Parathyroid adenoma (tissue), 2 donors: Measurements from ENCODE around the gene FOXA2.

Experiments
- H2AFZ ChIP-seq: fragments of 300-600 bp; sonication (generic); one replicate; pipeline ENCODE4 v1.7.0; 2017; ENCODE audit warnings: antibody characterized with exemption, mild to moderate bottlenecking
- H3K27ac ChIP-seq: fragments of 300-600 bp; sonication (generic); one replicate; pipeline ENCODE4 v1.7.0; 2017
- H3K27me3 ChIP-seq: fragments of 300-600 bp; sonication (generic); one replicate; pipeline ENCODE4 v1.7.0; 2017; ENCODE audit warnings: low read length; ENCODE audit not compliant: control insufficient read depth, insufficient read depth
- H3K36me3 ChIP-seq: fragments of 300-600 bp; sonication (generic); one replicate; pipeline ENCODE4 v1.7.0; 2017; ENCODE audit warnings: low read length; ENCODE audit not compliant: control insufficient read depth, insufficient read depth
- H3K4me1 ChIP-seq: fragments of 300-600 bp; sonication (generic); one replicate; pipeline ENCODE4 v1.7.0; 2017; ENCODE audit warnings: control low read depth
- H3K4me2 ChIP-seq: fragments of 300-600 bp; sonication (generic); one replicate; pipeline ENCODE4 v1.7.0; 2017; ENCODE audit warnings: low read length
- H3K4me3 ChIP-seq: fragments of 300-600 bp; sonication (generic); one replicate; pipeline ENCODE4 v1.7.0; 2017; ENCODE audit warnings: low read depth, low read length
- H3K79me2 ChIP-seq: fragments of 300-600 bp; sonication (generic); one replicate; pipeline ENCODE4 v1.7.0; 2017; ENCODE audit warnings: control low read depth
- H3K9ac ChIP-seq: fragments of 300-600 bp; sonication (generic); one replicate; pipeline ENCODE4 v1.7.0; 2017; ENCODE audit warnings: mild to moderate bottlenecking
- H3K9me3 ChIP-seq: fragments of 300-600 bp; sonication (generic); one replicate; pipeline ENCODE4 v1.7.0; 2017; ENCODE audit warnings: low read length; ENCODE audit not compliant: control insufficient read depth
- TF ChIP-seq, protein P1 (sequence below): fragments of 300-600 bp; sonication (generic); IDR thresholded peaks from one replicate; pipeline ENCODE4 v1.7.0; 2017; ENCODE audit warnings: antibody characterized with exemption, mild to moderate bottlenecking
- donor health status: primary hyperparathyroidism.

Gene FOXA2

GRCh38 chr20:22584522-22584921, at the start of gene FOXA2:
Gene FOXA2, minus strand, starts transcription at chr20:22584572. Its CDS starts 294 bp downstream, at chr20:22584278.
- H3K36me3 ChIP-seq: no peaks in the 10 kb centered on the region
- H3K27me3 ChIP-seq: peaks cover 24% of the 10 kb centered on the region
- no peaks in the 10 kb centered on the region for H3K4me1 ChIP-seq
- no peak within 1 kb of the TSS for H3K9ac ChIP-seq
- no peak within 1 kb of the TSS for H2AFZ ChIP-seq
- TF ChIP-seq, protein P1, sequence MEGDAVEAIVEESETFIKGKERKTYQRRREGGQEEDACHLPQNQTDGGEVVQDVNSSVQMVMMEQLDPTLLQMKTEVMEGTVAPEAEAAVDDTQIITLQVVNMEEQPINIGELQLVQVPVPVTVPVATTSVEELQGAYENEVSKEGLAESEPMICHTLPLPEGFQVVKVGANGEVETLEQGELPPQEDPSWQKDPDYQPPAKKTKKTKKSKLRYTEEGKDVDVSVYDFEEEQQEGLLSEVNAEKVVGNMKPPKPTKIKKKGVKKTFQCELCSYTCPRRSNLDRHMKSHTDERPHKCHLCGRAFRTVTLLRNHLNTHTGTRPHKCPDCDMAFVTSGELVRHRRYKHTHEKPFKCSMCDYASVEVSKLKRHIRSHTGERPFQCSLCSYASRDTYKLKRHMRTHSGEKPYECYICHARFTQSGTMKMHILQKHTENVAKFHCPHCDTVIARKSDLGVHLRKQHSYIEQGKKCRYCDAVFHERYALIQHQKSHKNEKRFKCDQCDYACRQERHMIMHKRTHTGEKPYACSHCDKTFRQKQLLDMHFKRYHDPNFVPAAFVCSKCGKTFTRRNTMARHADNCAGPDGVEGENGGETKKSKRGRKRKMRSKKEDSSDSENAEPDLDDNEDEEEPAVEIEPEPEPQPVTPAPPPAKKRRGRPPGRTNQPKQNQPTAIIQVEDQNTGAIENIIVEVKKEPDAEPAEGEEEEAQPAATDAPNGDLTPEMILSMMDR: no peak
- H3K79me2 ChIP-seq: no peaks in the 10 kb centered on the region
- no peak within 1 kb of the TSS for H3K27ac ChIP-seq
- H3K4me3 ChIP-seq: peak within 1 kb of the TSS; percentile 46
- no peaks in the 10 kb centered on the region for H3K9me3 ChIP-seq
- H3K4me2 ChIP-seq: peak within 1 kb of the TSS; percentile 58

DNA sequence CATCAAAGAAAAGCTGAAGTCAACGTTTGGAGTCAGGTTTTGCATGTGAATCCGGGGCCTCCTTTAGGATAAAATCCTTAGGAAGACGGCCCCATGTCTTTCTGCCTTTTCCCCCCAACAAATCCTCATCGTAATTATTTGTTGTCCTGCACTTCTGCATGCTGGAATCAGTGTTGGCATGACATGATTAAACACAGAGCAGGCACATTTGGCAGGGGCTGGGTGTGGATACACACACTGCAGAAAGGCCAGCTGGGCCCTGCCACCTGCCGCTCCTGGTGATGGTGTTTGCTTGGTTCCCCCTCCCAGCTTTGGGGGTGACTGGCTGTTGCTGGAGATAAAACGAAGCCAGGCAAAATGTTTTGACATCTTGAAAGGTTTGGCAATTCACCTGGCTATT, 46.3 kb upstream of the FOXA2 start:
- no peaks in the 10 kb centered on the region for H3K36me3 ChIP-seq
- no peaks in the 10 kb centered on the region for H3K4me1 ChIP-seq
- no peaks in the 10 kb centered on the region for H3K27me3 ChIP-seq
- TF ChIP-seq, protein P1: no peak
- no peak overlapping the region for H3K4me3 ChIP-seq
- H3K79me2 ChIP-seq: no peaks in the 10 kb centered on the region
- no peak overlapping the region for H3K9ac ChIP-seq
- H3K9me3 ChIP-seq: no peaks in the 10 kb centered on the region
- no peak overlapping the region for H3K27ac ChIP-seq
- H2AFZ ChIP-seq: no peak overlapping the region
- H3K4me2 ChIP-seq: no peak overlapping the region

- H3K4me3 ChIP-seq: no peak overlapping the region
- H3K27ac ChIP-seq: no peak overlapping the region
- TF ChIP-seq, protein P1: no peak
Observed at GRCh38 chr20:22629927-22630326, 45.6 kb upstream of the FOXA2 start.

DNA sequence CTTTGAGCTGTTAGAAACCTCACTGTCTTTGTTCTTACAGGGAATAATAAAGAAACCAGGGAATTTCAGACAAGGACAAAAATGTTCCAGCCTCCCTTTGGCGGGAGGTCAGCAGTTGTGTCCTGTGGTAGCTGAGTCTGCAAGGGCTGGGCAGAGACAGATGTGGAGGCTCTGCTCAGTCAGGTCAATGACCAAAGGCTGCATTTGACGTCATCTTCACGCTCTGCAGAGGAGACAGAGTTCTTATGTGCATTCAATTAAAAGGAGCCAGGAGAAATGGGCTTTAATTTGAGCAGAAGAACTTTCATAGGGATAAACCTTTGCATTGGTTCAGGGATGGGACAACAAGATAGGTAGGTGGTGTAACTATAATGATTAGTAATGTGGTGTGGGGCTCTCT, 45.1 kb upstream of the FOXA2 start:
- Histone ChIP-seq H3K79me2 (no peaks in the 10 kb centered on the region), H3K4me2 (no peak overlapping the region), H3K4me1 (no peaks in the 10 kb centered on the region), H3K4me3 (no peak overlapping the region), H3K36me3 (no peaks in the 10 kb centered on the region), H3K9me3 (no peaks in the 10 kb centered on the region), H2AFZ (no peak overlapping the region), H3K9ac (no peak overlapping the region), H3K27me3 (no peaks in the 10 kb centered on the region), H3K27ac (no peak overlapping the region)
- TF ChIP-seq, protein P1: no peak

More at GRCh38 chr20:22629927-22630326, 45.6 kb upstream of the FOXA2 start:
- H3K4me1 ChIP-seq: no peaks in the 10 kb centered on the region
- no peaks in the 10 kb centered on the region for H3K36me3 ChIP-seq
- H3K9ac ChIP-seq: no peak overlapping the region
- no peak overlapping the region for H2AFZ ChIP-seq
- H3K79me2 ChIP-seq: no peaks in the 10 kb centered on the region
- no peak overlapping the region for H3K4me2 ChIP-seq
- no peaks in the 10 kb centered on the region for H3K9me3 ChIP-seq
- no peaks in the 10 kb centered on the region for H3K27me3 ChIP-seq

DNA sequence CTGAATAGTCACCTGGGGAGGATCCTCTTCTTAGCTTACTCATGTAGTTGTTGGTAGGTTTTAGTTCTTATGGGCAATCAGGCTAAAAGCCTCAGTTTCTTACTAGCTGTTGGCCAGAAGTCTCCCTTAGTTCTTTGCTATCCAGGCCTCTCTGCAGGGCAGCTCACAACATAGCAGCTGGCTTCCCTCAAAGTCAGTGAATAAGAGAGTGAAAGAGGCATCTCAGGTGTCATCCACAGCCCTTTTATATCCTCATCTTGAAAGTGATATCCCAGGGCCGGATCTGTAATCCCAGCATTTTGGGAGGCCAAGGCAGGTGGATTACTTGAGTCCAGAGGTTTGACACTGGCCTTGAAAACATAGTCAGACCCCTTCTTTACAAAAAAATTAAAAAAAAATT, 42.1 kb upstream of the FOXA2 start:
- no peaks in the 10 kb centered on the region for H3K36me3 ChIP-seq
- H3K27ac ChIP-seq: no peak overlapping the region
- TF ChIP-seq, protein P1: no peak
- no peaks in the 10 kb centered on the region for H3K79me2 ChIP-seq
- no peak overlapping the region for H3K4me2 ChIP-seq
- H3K4me1 ChIP-seq: no peaks in the 10 kb centered on the region
- no peak overlapping the region for H2AFZ ChIP-seq
- no peak overlapping the region for H3K4me3 ChIP-seq
- H3K9me3 ChIP-seq: no peaks in the 10 kb centered on the region
- H3K27me3 ChIP-seq: no peaks in the 10 kb centered on the region
- no peak overlapping the region for H3K9ac ChIP-seq
